ENCODE data around the gene TAF11.
"Not testable (repeated sequence)": the region's sequence is repeated elsewhere in the genome, so short reads cannot be mapped to it uniquely, and the experiment has no call there.

Gene TAF11

DNA sequence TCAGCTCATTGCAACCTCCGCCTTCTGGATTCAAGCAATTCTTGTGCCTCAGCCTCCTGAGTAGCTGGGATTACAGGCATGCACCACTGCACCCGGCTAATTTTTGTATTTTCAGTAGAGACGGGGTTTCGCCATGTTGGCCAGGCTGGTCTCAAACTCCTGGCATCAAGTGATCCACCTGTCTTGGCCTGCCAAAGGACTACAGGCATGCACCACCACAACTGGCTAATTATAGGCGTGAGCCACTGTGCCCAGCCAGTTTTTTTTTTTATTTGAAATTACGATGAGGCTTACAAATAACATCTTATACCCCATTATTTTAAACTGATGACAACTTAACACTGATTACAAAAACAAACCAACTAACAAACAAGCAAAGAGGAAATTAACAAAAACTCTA lies 38.8 kb downstream of the TAF11 start:
- not testable (repeated sequence) for DNase-seq (ENCODE audit: low spot score in 2 of 2); ATAC-seq (replicated peaks; ENCODE audit: extremely low read depth, poor library complexity, severe bottlenecking); H3K4me1 Mint-ChIP-seq; H3K36me3 Mint-ChIP-seq (ENCODE audit: insufficient read depth); H3K9me3 Mint-ChIP-seq; H3K4me3 Mint-ChIP-seq; H3K27me3 Mint-ChIP-seq
- H3K27ac Mint-ChIP-seq (ENCODE audit: low read depth): peak overlapping the region; percentile 54

GRCh38 chr6:34839666-34840352 lies 48.0 kb downstream of the TAF11 start:
- no peak overlapping the region for H3K27ac Mint-ChIP-seq (ENCODE audit: low read depth)
- peaks cover 12% of the 10 kb centered on the region for H3K36me3 Mint-ChIP-seq (ENCODE audit: insufficient read depth)
- peaks cover 5% of the 10 kb centered on the region for H3K4me1 Mint-ChIP-seq
- H3K27me3 Mint-ChIP-seq: no peaks in the 10 kb centered on the region
- DNase-seq (ENCODE audit: low spot score in 2 of 2): no peak
- no peak overlapping the region for H3K4me3 Mint-ChIP-seq
- no peaks in the 10 kb centered on the region for H3K9me3 Mint-ChIP-seq
- ATAC-seq (replicated peaks; ENCODE audit: extremely low read depth, poor library complexity, severe bottlenecking): no peak

DNA sequence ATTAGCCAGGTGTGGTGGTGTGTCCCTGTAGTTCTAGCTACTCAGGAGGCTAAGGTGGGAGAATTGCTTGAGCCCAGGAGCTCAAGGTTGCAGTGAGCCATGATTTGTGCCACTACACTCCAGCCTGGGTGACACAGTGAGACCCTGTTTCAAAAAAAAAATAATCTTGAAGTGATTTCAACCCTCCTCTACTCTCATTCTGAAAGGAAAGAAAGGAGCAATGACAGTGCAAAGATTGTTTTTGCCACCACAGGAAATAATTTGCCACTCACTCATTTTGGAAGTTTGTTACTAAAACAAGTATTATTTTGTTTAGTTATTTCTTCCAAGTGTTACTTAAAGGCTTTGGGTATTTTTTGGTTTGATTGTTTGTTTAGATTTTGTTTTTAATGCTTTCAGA lies 50.3 kb downstream of the TAF11 start:
- no peaks in the 10 kb centered on the region for H3K9me3 Mint-ChIP-seq
- ATAC-seq (replicated peaks; ENCODE audit: extremely low read depth, poor library complexity, severe bottlenecking): no peak
- H3K27me3 Mint-ChIP-seq: no peaks in the 10 kb centered on the region
- H3K4me1 Mint-ChIP-seq: peaks cover 5% of the 10 kb centered on the region
- H3K36me3 Mint-ChIP-seq (ENCODE audit: insufficient read depth): peaks cover 21% of the 10 kb centered on the region
- DNase-seq (ENCODE audit: low spot score in 2 of 2): no peak
- H3K27ac Mint-ChIP-seq (ENCODE audit: low read depth): no peak overlapping the region
- no peak overlapping the region for H3K4me3 Mint-ChIP-seq

DNA sequence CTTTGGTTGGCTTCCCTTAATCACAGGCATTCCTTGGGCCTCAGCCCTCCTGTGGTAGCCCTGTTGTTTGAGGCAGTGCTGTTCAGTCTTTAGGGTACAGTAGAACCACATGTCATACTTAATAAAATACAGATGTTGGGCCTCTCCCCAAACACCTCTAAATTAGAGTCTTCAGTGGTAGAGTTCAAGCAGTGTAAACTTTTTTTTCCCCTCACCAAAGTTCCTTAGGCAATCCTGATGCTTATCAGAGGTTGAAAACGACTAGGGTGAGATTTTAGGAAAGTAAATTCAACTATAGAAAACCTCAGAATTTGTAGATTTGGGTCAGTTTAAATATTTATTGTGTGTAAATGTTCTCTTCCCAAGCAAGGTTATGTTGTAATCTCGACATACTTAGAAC lies 51.4 kb downstream of the TAF11 start:
- H3K9me3 Mint-ChIP-seq: no peaks in the 10 kb centered on the region

GRCh38 chr6:34836008-34836407 lies 51.8 kb downstream of the TAF11 start:
- ATAC-seq (replicated peaks; ENCODE audit: extremely low read depth, poor library complexity, severe bottlenecking) (no peak), DNase-seq (ENCODE audit: low spot score in 2 of 2) (no peak)
- Mint-ChIP-seq H3K36me3 (ENCODE audit: insufficient read depth) (peaks cover 24% of the 10 kb centered on the region), H3K9me3 (no peaks in the 10 kb centered on the region), H3K4me3 (no peak overlapping the region), H3K27ac (ENCODE audit: low read depth) (no peak overlapping the region), H3K27me3 (no peaks in the 10 kb centered on the region), H3K4me1 (peaks cover 5% of the 10 kb centered on the region)

More for the DNA sequence above, 51.4 kb downstream of the TAF11 start:
- ATAC-seq (replicated peaks; ENCODE audit: extremely low read depth, poor library complexity, severe bottlenecking) (no peak), DNase-seq (ENCODE audit: low spot score in 2 of 2) (no peak)
- H3K27me3 Mint-ChIP-seq: no peaks in the 10 kb centered on the region
- H3K36me3 Mint-ChIP-seq (ENCODE audit: insufficient read depth): peaks cover 24% of the 10 kb centered on the region
- H3K4me3 Mint-ChIP-seq: no peak overlapping the region
- H3K4me1 Mint-ChIP-seq: peaks cover 5% of the 10 kb centered on the region
- no peak overlapping the region for H3K27ac Mint-ChIP-seq (ENCODE audit: low read depth)

DNA sequence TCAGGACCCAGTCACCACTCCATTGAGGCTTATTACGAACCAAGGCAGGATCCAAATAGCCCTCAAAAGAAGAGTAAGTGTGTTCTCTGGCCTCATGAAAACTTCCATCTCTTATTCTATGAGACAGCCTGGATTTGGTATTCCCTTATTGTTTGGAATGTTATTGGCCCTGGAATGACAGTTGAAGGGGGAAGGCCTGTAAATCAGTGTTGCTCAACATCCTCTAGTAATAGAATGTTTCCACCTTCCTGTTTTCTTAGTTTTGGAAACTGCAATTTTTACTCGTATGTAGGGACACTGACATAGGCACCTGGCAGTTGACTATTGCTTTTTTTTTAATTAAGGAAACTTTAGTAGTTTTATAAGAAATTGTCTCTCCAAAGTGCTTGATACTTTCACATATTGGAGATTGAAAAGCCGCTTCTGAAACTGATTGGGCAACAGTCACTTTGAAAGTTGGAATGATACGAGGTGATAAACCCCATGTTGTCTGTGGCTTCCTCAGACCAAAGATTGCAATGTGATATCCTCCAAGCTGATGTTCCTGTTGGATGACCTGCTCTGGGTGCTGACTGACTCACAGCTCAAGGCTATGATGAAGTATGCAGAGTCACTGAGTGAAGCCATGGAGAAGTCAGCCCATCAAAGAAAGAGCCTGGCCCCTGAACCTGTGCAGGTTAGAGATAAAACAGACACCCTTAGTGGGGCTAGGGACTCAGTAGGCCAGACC lies 52.9 kb downstream of the TAF11 start:
- Mint-ChIP-seq H3K27me3 (no peaks in the 10 kb centered on the region), H3K36me3 (ENCODE audit: insufficient read depth) (peaks cover 29% of the 10 kb centered on the region), H3K9me3 (no peaks in the 10 kb centered on the region), H3K4me1 (peaks cover 5% of the 10 kb centered on the region), H3K4me3 (no peak overlapping the region), H3K27ac (ENCODE audit: low read depth) (no peak overlapping the region)
- ATAC-seq (replicated peaks; ENCODE audit: extremely low read depth, poor library complexity, severe bottlenecking) (no peak), DNase-seq (ENCODE audit: low spot score in 2 of 2) (no peak)

DNA sequence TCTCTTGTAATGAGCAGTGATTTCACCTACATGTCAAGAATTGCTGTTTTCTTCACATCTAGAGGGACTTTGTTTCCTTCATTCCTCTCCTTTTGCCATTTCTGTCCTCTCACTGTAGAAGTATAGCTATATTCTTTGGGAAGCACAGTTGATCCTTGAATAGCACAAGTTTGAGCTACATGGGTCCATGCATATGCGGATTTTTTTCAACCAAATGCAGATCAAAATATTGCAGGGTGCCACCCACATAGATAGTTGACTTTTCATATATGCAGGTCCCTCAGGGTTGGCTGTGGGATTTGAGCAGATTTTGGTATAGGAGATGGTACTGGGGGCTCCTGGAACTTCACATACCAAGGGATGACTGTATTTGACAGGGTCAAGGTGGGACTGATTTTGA lies 54.9 kb downstream of the TAF11 start:
- ATAC-seq (replicated peaks; ENCODE audit: extremely low read depth, poor library complexity, severe bottlenecking): no peak
- Mint-ChIP-seq H3K36me3 (ENCODE audit: insufficient read depth) (peaks cover 38% of the 10 kb centered on the region), H3K4me3 (no peak overlapping the region), H3K9me3 (no peaks in the 10 kb centered on the region), H3K27me3 (no peaks in the 10 kb centered on the region), H3K4me1 (peaks cover under 1% of the 10 kb centered on the region), H3K27ac (ENCODE audit: low read depth) (no peak overlapping the region)
- no peak for DNase-seq (ENCODE audit: low spot score in 2 of 2)

- no peaks in the 10 kb centered on the region for H3K27me3 Mint-ChIP-seq
- DNase-seq (ENCODE audit: low spot score in 2 of 2) (no peak), ATAC-seq (replicated peaks; ENCODE audit: extremely low read depth, poor library complexity, severe bottlenecking) (no peak)
- H3K27ac Mint-ChIP-seq (ENCODE audit: low read depth): peak overlapping the region; percentile 26
- H3K9me3 Mint-ChIP-seq: no peaks in the 10 kb centered on the region
- H3K4me1 Mint-ChIP-seq: no peaks in the 10 kb centered on the region
- peaks cover 46% of the 10 kb centered on the region for H3K36me3 Mint-ChIP-seq (ENCODE audit: insufficient read depth)
- no peak overlapping the region for H3K4me3 Mint-ChIP-seq
Observed at GRCh38 chr6:34829137-34829536, 58.7 kb downstream of the TAF11 start.
